Thymus (tissue), 11 donors: ENCODE data around the gene ABAT. TPM values are rescaled to one million over a fixed set of nuclear protein-coding genes. Genes with fewer than 3 reads are reported as not detected.
"Not testable (repeated sequence)": the region's sequence is repeated elsewhere in the genome, so short reads cannot be mapped to it uniquely, and the experiment has no call there.

Source experiments
- DNase-seq, 9 donors: peaks; one replicate each; pipeline ENCODE4 v3.0.0-alpha.2; 2013; ENCODE audit warnings: low spot score in 9 of 9, low read depth in 6 of 9, missing footprints in 1 of 9
- H3K27ac ChIP-seq, 2 donors: one replicate each; pipeline ENCODE4 v1.5.1; 2013; ENCODE audit warnings: control low read depth in 1 of 2, low read depth in 1 of 2, low read length in 1 of 2, mild to moderate bottlenecking in 1 of 2, moderate library complexity in 1 of 2
- H3K27me3 ChIP-seq, 2 donors: one replicate each; pipeline ENCODE4 v1.5.1; 2013; ENCODE audit warnings: low read length in 1 of 2; ENCODE audit not compliant: control insufficient read depth in 2 of 2, insufficient read depth in 1 of 2
- H3K36me3 ChIP-seq, 2 donors: one replicate each; pipeline ENCODE4 v1.5.1; 2013; ENCODE audit warnings: low read length in 1 of 2, mild to moderate bottlenecking in 1 of 2, moderate library complexity in 1 of 2; ENCODE audit not compliant: control insufficient read depth in 2 of 2, insufficient read depth in 2 of 2
- H3K4me1 ChIP-seq, 2 donors: one replicate each; pipeline ENCODE4 v1.5.1; 2013; ENCODE audit warnings: low read length in 2 of 2; ENCODE audit not compliant: control insufficient read depth in 2 of 2, insufficient read depth in 2 of 2
- H3K4me3 ChIP-seq, 2 donors: one replicate each; pipeline ENCODE4 v1.5.1; 2013; ENCODE audit warnings: low read length in 2 of 2, control low read depth in 1 of 2, mild to moderate bottlenecking in 1 of 2
- H3K9me3 ChIP-seq, 2 donors: one replicate each; pipeline ENCODE4 v1.5.1; 2013; ENCODE audit warnings: low read length in 1 of 2, mild to moderate bottlenecking in 1 of 2; ENCODE audit not compliant: control insufficient read depth in 2 of 2, insufficient read depth in 1 of 2
- WGBS: extraction: QIAGEN DNeasy Blood & Tissue Kit; methylation state at CpG from one replicate; pipeline ENCODE4 v1.1.7; 2013; 5-methylcytosine and 5-hydroxymethylcytosine counted together
- polyA plus RNA-seq: library from polyadenylated mRNA; stranded (reverse); fragments of 200-250 nt; gene quantifications from one replicate; pipeline ENCODE4 v1.2.3, GENCODE V29; 2013
- total RNA-seq: library from RNA; stranded (reverse); fragments of 120-200 nt; gene quantifications from one replicate; pipeline ENCODE4 v1.2.4, GENCODE V29; 2013
- donor health status: healthy.

The ABAT gene
- total and polyA plus RNA-seq, 2 donors, result 3.4 to 8.6 TPM

DNA sequence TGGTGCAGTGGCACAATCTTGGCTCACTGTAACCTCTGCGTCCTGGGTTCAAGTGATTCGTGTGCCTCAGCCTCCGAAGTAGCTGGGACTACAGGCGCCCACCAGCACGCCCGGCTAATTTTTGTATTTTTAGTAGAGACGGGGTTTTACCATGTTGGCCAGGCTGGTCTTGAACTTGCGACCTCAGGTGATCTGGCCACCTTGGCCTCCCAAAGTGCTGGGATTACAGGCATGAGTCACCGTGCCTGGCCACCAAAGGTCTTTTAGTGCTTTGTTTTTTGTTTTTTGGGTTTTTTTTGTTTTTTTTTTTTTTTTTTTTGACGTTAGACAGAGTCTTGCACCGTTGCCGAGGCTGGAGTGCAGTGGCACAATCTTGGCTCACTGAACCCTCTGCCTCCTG lies 129.3 kb downstream of the ABAT start:
- H3K36me3 ChIP-seq, result peaks cover 47 to 57% of the 10 kb centered on the region in 2 donors
- H3K27ac ChIP-seq, H3K4me3 ChIP-seq, DNase-seq, H3K4me1 ChIP-seq, H3K27me3 ChIP-seq, H3K9me3 ChIP-seq: not testable (repeated sequence)
- 95% methylated on average over 12 of the region's 12 CpGs for WGBS

- 97% methylated on average over 6 of the region's 6 CpGs for WGBS
Measured at GRCh38 chr16:8804313-8804712, 129.9 kb downstream of the ABAT start.

DNA sequence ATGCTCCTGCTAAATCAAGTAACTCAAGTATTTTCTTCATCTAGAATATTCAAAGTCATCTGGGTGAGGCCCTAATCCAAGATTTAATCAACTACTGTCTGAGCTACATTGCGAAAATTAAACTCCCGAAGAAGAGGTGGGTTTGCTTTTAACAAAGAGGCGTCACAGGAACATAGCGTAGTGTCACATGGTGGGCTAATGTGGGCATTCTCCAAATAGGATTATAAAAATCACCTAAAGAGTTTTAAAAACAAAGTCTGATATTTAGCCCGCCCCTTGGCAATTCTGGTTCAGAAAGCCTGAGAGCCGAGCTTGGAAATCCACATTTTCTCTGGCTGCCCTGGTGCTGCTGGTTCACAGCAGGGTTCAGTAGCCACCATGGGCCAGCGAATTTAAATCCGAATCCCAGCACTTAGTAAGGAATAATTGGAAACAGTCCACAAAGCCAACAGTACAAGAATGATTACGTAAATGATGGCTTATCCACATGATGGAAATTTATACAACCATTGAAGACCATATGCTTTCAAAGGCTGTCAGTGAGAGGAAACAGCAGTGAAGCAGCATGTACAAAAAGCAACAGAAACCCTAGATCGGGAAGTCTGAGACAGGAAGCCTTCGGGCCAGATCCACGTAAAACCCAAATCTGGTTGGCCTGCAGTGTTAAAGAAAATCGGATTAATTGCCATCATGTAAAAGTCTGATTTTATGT lies 132.0 kb downstream of the ABAT start:
- Histone ChIP-seq H3K27me3 (no peaks in the 10 kb centered on the region), H3K4me3 (no peak overlapping the region), H3K9me3 (no peaks in the 10 kb centered on the region), H3K4me1 (no peaks in the 10 kb centered on the region), H3K27ac (no peak overlapping the region), H3K36me3 (peaks cover 57 to 72% of the 10 kb centered on the region in 2 donors)
- WGBS, result 99% methylated on average over 13 of the region's 13 CpGs
- DNase-seq, result no peak

More at GRCh38 chr16:8804313-8804712, 129.9 kb downstream of the ABAT start:
- Histone ChIP-seq H3K4me1 (peaks cover 0 to under 1% of the 10 kb centered on the region in 2 donors), H3K4me3 (no peak overlapping the region), H3K9me3 (no peaks in the 10 kb centered on the region), H3K27me3 (no peaks in the 10 kb centered on the region), H3K36me3 (peaks cover 48 to 60% of the 10 kb centered on the region in 2 donors), H3K27ac (no peak overlapping the region)
- DNase-seq, result no peak

- Histone ChIP-seq H3K27me3 (no peaks in the 10 kb centered on the region), H3K27ac (no peak overlapping the region), H3K9me3 (no peaks in the 10 kb centered on the region), H3K4me1 (no peaks in the 10 kb centered on the region), H3K36me3 (peaks cover 58 to 72% of the 10 kb centered on the region in 2 donors), H3K4me3 (no peak overlapping the region)
- DNase-seq, result no peak
- whole genome bisulfite sequencing, result 98% methylated on average over 5 of the region's 5 CpGs
Measured at GRCh38 chr16:8807189-8807588, 132.8 kb downstream of the ABAT start.

DNA sequence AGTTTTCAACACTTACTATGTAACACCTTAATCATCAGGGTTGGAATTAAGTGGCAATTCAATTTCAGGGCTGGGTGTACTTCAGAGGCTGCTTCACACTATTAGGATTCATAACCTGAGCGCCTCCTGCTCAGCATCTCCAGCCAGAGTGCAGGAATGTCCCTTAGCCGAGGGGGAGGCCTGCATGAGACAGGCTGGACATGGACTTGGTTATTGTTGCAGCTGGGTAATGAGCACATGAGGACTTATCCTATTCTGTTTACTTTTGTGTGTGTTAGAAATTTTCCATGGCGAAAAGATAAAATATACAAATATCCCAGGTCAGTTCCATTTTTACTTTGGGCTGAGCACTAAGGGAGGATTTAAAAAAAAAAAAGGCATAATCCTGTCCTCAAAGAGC lies 133.6 kb downstream of the ABAT start:
- Histone ChIP-seq H3K9me3 (no peaks in the 10 kb centered on the region), H3K36me3 (peaks cover 61 to 72% of the 10 kb centered on the region in 2 donors), H3K27ac (no peak overlapping the region), H3K4me1 (no peaks in the 10 kb centered on the region), H3K27me3 (no peaks in the 10 kb centered on the region), H3K4me3 (no peak overlapping the region)
- no peak for DNase-seq
- WGBS, result 98% methylated on average over 3 of the region's 3 CpGs

DNA sequence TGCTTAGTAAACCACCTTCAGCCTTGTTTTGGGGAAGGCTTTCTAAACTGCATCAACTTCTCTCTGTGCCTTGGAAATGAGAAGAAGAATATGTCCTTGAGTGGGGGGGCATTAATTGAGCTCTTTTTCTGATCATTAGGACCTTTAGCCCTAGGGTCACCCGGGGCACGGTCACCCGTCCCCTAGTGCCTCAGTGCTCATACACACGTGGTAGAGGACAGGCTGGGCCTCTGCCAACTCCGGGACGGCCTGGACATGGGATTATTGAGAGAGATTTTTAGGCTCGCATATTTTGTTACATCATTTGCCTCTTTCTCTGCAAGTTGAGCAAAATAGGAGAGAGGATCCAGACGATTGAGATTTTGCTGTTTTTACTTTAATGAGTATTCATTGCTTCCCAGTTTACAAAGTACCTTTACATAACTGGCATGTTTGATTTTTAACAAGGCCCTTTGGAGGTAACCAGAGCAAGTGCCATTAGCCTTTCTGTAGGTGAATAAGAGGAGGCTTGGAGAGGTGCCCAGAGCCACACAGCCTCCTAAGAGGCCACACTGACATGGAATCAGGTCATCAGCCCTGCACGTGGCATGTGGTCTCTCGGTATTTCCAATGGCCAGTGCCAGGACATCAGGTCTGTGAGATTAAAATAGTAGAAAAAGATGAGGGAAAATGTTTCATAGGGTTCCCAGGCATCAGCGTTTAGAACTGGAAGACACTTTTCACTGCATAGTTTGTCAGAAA lies 134.4 kb downstream of the ABAT start:
- no peak overlapping the region for H3K4me3 ChIP-seq
- WGBS, result 96% methylated on average over 11 of the region's 11 CpGs
- no peak overlapping the region for H3K27ac ChIP-seq
- H3K9me3 ChIP-seq, result no peaks in the 10 kb centered on the region
- no peaks in the 10 kb centered on the region for H3K27me3 ChIP-seq
- peaks cover 62 to 75% of the 10 kb centered on the region in 2 donors for H3K36me3 ChIP-seq
- no peaks in the 10 kb centered on the region for H3K4me1 ChIP-seq
- DNase-seq, result no peak

- H3K4me3 ChIP-seq, result no peak overlapping the region
- no peak for DNase-seq
- H3K4me1 ChIP-seq, result peaks cover 8 to 9% of the 10 kb centered on the region in 2 donors
- WGBS, result 80% methylated on average over 12 of the region's 12 CpGs
- H3K36me3 ChIP-seq, result peaks cover 62 to 63% of the 10 kb centered on the region in 2 donors
- no peaks in the 10 kb centered on the region for H3K9me3 ChIP-seq
- no peak overlapping the region for H3K27ac ChIP-seq
- H3K27me3 ChIP-seq, result no peaks in the 10 kb centered on the region
Measured at GRCh38 chr16:8812162-8812843, 137.9 kb downstream of the ABAT start.

GRCh38 chr16:8814095-8814806 lies 139.8 kb downstream of the ABAT start:
- Histone ChIP-seq H3K4me1 (peaks cover 8 to 19% of the 10 kb centered on the region in 2 donors), H3K27me3 (no peaks in the 10 kb centered on the region), H3K27ac (no peak overlapping the region), H3K9me3 (no peaks in the 10 kb centered on the region), H3K4me3 (no peak overlapping the region), H3K36me3 (peaks cover 45 to 50% of the 10 kb centered on the region in 2 donors)
- 95% methylated on average over 14 of the region's 14 CpGs for WGBS
- no peak for DNase-seq
